ENCODE measurements around the gene PHYH. TPM values are rescaled to one million over a fixed set of nuclear protein-coding genes. Genes with fewer than 3 reads are reported as not detected.
"Not testable (repeated sequence)": the region's sequence is repeated elsewhere in the genome, so short reads cannot be mapped to it uniquely, and the experiment has no call there.

The PHYH gene
- total RNA-seq, 2 donors from 2014 or later, result 23.8 to 27.1 TPM

DNA sequence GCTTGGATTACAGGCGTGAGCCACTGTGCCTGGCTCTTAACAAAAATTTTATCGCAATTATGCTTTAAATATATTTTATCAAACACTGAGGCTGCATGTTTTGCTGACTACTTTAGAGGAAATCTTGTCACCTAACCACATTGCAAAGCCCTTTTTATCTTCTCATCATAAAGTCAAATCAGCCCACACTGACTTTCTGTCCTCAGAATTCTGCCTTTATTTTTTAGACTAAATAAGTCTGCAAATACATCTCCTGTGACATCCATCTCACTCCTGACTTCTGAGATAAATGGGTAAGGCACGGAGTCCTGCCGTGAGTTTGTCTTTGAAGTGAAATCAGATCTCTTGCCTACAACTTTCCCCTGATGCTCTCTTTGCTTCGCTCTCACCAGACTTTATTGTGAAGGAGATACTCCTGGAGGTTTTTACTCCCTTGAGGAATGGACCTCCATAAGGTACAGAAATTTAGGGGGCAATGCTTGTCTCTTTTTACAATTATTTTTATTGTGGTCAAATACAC lies 42.2 kb downstream of the PHYH start:
- H3K36me3 ChIP-seq, result no peaks in the 10 kb centered on the region
- H3K27me3 ChIP-seq (replicated peaks; ENCODE audit: insufficient read depth), result no peaks in the 10 kb centered on the region
- no peaks in the 10 kb centered on the region for H3K9me3 ChIP-seq
- H3K4me1 ChIP-seq (ENCODE audit: control insufficient read depth in 1 of 2, low read depth in 2 of 2), result no peaks in the 10 kb centered on the region
- ATAC-seq (ENCODE audit: insufficient number of reproducible peaks, low FRiP score, low read depth), result no peak
- TF ChIP-seq CTCF (IDR thresholded peaks at IDR 0.05), result no peak
- no peak for DNase-seq (ENCODE audit: low spot score)
- H3K4me3 ChIP-seq, result no peak overlapping the region
- no peak overlapping the region for H3K27ac ChIP-seq

DNA sequence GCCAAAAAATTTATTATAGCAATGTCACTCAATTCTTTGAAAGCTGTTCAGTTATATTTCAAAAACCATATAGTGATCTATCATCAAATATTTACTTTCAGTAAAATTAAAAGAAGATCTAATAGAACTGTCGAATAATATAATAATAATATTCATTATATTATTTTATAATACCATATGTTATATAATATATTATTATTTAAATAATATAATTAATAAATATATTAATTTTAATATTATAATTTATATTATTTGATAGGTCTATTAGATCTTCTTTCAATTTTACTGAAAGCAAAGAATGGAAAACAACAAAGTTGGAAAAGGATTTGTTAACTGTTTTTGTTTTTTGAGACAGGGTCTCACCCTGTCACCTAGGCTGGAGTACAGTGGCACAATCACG lies 43.2 kb downstream of the PHYH start:
- Histone ChIP-seq H3K4me1 (ENCODE audit: control insufficient read depth in 1 of 2, low read depth in 2 of 2) (no peaks in the 10 kb centered on the region), H3K4me3 (no peak overlapping the region), H3K9me3 (no peaks in the 10 kb centered on the region), H3K27ac (no peak overlapping the region), H3K36me3 (no peaks in the 10 kb centered on the region), H3K27me3 (replicated peaks; ENCODE audit: insufficient read depth) (no peaks in the 10 kb centered on the region)
- DNase-seq (ENCODE audit: low spot score) (no peak), ATAC-seq (ENCODE audit: insufficient number of reproducible peaks, low FRiP score, low read depth) (no peak)
- no peak for TF ChIP-seq CTCF (IDR thresholded peaks at IDR 0.05)

- no peak for TF ChIP-seq CTCF (IDR thresholded peaks at IDR 0.05)
- Histone ChIP-seq H3K4me1 (ENCODE audit: control insufficient read depth in 1 of 2, low read depth in 2 of 2) (no peaks in the 10 kb centered on the region), H3K9me3 (no peaks in the 10 kb centered on the region), H3K4me3 (no peak overlapping the region), H3K27me3 (replicated peaks; ENCODE audit: insufficient read depth) (no peaks in the 10 kb centered on the region), H3K27ac (no peak overlapping the region), H3K36me3 (no peaks in the 10 kb centered on the region)
- DNase-seq (ENCODE audit: low spot score) (no peak), ATAC-seq (ENCODE audit: insufficient number of reproducible peaks, low FRiP score, low read depth) (no peak)
Observed at GRCh38 chr10:13253726-13254125, 46.1 kb downstream of the PHYH start.

DNA sequence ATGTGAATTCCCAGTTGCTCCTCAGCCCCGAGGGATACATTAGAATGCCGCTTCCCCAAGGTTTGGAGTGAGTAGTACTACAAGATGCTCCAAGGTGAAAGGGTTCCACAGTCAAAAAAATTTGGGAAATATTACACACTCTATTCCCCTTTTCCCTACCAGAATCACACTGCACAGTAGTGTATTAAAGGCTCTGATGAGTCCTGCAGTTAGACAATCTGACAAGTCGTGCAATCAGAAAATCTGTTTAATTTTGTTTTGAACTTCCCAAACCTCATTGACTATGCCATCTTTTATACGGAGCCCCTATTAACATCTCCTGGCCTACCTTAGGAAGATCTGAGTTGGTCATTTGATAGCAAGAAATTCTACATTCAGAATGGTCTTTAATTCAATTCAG lies 52.1 kb downstream of the PHYH start:
- Histone ChIP-seq H3K4me1 (ENCODE audit: control insufficient read depth in 1 of 2, low read depth in 2 of 2) (no peaks in the 10 kb centered on the region), H3K27ac (no peak overlapping the region), H3K27me3 (replicated peaks; ENCODE audit: insufficient read depth) (no peaks in the 10 kb centered on the region), H3K36me3 (no peaks in the 10 kb centered on the region), H3K9me3 (no peaks in the 10 kb centered on the region), H3K4me3 (no peak overlapping the region)
- no peak for TF ChIP-seq CTCF (IDR thresholded peaks at IDR 0.05)
- no peak for DNase-seq (ENCODE audit: low spot score)
- ATAC-seq (ENCODE audit: insufficient number of reproducible peaks, low FRiP score, low read depth), result no peak

- no peak overlapping the region for H3K4me3 ChIP-seq
- H3K27me3 ChIP-seq (replicated peaks; ENCODE audit: insufficient read depth), result no peaks in the 10 kb centered on the region
- no peak overlapping the region for H3K27ac ChIP-seq
- H3K4me1 ChIP-seq (ENCODE audit: control insufficient read depth in 1 of 2, low read depth in 2 of 2), result no peaks in the 10 kb centered on the region
- ATAC-seq (ENCODE audit: insufficient number of reproducible peaks, low FRiP score, low read depth) (no peak), DNase-seq (ENCODE audit: low spot score) (no peak)
- no peak for TF ChIP-seq CTCF (IDR thresholded peaks at IDR 0.05)
- no peaks in the 10 kb centered on the region for H3K36me3 ChIP-seq
- H3K9me3 ChIP-seq, result no peaks in the 10 kb centered on the region
Observed at GRCh38 chr10:13247246-13247645, 52.6 kb downstream of the PHYH start.

DNA sequence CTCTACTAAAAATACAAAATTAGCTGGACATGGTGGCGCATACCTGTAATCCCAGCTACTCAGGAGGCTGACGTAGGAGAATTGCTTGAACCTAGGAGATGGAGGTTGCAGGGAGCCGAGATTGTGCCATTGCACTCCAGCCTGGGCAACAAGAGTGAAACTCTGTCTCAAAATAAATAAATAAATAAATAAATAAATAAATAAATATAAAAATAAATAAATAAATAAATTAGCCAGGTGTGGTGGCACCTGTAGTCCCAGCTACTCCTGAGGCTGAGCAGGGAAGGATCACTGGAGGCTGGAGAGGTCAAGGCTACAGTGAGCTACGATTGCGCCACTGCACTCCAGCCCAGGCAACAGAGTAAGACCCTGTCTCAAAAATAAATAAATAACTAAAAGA lies 57.6 kb downstream of the PHYH start:
- H3K27ac ChIP-seq; H3K27me3 ChIP-seq (replicated peaks; ENCODE audit: insufficient read depth); H3K4me3 ChIP-seq; ATAC-seq (ENCODE audit: insufficient number of reproducible peaks, low FRiP score, low read depth); H3K9me3 ChIP-seq; H3K36me3 ChIP-seq; DNase-seq (ENCODE audit: low spot score); H3K4me1 ChIP-seq (ENCODE audit: control insufficient read depth in 1 of 2, low read depth in 2 of 2): not testable (repeated sequence)

Measured in thoracic aorta (tissue), 2 donors.